Adrenal gland (tissue), 5 donors: ENCODE results near the gene PRKAR1A.

Experiments
- CTCF ChIP-seq, 6 experiments: fragments of 450-650 bp in 4 of 6; fragments of 200-600 bp in 2 of 6; sonication (generic) in 1 of 6; IDR thresholded peaks; 1 replicate in 5 of 6; 2 replicates in 1 of 6; pipeline versions ENCODE4 v1.5.1 to v1.8.0; 2016 to 2021; ENCODE audit warnings: antibody characterized with exemption in 6 of 6, mild to moderate bottlenecking in 2 of 6, moderate library complexity in 1 of 6
- POLR2A ChIP-seq, 2 donors: fragments of 450-650 bp; IDR thresholded peaks; one replicate each; pipeline ENCODE4 v1.6.1; 2017; ENCODE audit warnings: antibody characterized with exemption in 2 of 2, mild to moderate bottlenecking in 2 of 2, moderate library complexity in 1 of 2
- donor health status: DM: no; HTN: no; CAD: no.

GRCh38 chr17:68512960-68513474 is 787 bp downstream of the PRKAR1A start:
- TF ChIP-seq CTCF (IDR thresholded peaks at IDR 0.05): no peak
- TF ChIP-seq POLR2A (IDR thresholded peaks at IDR 0.05): peak in 1 of 2 donors; percentile 10
